HG03066 (cell line): ENCODE measurements around the gene UGT8.

ENCODE experiments used
- ATAC-seq: cut with Tn5 transposase; IDR thresholded peaks from one replicate; pipeline ENCODE4 v1.9.1; 2021; ENCODE audit warnings: low read depth; ENCODE audit not compliant: unreplicated experiment

Gene UGT8

DNA sequence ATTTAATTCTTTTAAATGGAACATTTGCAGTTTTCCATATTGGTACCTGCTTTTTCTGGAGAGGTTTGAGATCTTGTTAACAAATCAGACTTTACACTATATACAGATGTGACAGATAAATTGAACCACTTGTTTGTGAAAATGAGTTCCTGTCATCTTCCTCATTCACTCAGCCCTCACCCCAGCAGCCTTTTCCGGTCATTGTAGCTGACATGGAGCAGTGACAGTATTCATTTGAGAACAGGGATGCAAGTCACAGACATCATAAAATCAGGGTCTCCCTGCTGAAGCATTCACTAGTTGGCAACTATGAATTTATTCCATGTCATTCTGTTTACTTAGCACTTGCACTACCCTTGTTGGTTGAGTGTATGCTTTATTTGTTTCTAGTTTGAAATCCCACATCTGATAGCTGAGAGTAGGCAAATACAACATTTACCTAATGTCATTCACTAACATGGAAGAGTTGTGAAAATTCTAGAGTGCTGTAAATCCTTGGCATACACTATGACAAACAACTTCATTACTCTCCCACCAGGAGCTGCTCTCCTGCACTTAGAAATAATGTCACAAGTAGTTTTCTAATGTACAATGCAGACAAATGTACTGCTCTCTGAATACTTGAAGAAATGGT, 78.9 kb downstream of the UGT8 start:
- no peak for ATAC-seq

DNA sequence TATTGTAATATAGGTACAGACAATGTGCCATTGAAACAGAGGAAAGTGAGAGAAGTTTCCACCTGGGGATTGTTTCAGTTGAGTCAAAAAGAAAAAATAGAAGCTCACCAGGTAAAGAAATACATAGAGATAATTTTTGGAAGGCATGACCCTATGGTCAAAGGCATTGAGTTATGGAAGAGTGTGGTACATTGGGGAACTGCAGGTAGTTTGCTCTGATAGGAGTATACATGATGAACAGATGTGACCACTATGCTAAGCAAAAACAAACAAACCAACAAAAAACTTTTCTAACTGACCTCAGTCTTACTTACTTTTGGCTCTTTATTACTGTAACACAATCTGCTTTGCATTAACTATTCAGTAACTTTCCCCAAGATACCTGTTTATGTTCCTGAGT, 85.9 kb downstream of the UGT8 start:
- no peak for ATAC-seq

DNA sequence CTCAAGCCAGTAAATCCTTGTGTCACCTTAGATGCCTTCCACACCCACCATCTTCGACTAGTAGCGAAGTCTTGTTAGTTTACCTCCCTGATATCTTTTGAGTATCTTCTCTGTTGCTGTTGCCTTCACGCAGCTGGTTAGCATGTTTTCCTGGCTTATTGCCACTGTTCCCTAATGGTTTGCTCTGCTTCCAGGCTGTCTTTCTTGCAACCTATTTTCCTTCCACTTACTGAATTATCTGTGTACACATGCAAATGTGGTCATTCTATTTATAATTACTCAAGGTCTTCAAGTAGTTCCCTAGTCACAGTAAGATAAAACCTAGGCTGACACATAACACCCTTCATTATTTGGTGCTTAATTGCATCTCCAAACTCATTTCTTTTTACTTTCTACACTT, 89.5 kb downstream of the UGT8 start:
- no peak for ATAC-seq

DNA sequence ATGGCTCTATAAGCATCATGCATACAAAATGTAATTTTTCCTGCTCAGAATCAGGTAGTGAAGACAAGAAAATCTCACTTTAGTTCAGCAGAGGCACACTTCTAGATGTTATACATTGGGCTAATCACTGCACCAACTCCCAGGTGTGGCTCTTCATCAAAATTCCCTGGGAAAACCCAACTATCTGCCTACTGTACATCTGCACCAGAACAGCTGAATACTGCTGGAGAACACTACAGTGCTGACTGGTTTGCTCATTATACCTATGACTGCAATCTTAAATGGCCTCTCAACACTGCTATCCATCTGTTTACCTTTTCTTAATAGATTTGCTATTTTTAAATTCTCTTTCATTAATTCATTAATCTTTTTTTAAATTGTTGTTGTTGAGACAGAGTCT, 92.0 kb downstream of the UGT8 start:
- ATAC-seq, result no peak

DNA sequence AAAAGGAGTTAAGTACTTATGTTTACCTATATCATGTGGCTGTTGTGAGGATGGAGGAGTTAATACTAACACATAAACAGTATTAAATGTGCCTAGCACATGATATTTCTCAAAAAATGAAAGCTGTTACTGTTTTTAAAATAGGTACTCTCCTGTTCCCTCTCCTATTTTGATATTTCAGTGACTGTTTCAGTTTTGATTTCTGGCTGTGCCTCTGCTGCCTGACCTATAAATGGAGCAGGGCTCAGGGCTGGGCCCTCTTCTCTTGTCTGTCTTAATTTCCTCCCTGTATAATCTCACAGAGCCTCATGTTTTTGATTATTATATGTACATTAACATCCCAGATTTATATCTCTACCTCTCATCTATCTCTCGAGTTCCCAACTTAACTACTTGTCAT, 93.3 kb downstream of the UGT8 start:
- ATAC-seq, result peak; percentile 90

DNA sequence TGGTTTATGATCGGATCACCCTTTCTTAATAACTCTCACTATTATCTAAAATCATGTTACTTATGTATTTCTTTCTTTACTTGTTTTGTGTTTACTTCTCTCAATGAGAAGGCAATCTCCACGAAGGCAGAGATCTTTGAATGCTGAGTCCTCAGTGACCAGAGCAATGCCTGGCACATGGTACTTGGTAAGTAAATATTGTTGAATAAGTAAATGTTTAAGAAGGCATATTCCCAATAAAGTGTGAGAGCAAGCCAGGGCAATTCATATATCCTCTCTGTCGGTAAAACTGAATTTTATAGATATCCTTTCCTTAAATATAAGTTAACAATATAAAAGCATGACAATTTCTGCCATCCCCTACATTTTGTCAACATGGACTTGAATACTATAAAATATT, 94.4 kb downstream of the UGT8 start:
- no peak for ATAC-seq

DNA sequence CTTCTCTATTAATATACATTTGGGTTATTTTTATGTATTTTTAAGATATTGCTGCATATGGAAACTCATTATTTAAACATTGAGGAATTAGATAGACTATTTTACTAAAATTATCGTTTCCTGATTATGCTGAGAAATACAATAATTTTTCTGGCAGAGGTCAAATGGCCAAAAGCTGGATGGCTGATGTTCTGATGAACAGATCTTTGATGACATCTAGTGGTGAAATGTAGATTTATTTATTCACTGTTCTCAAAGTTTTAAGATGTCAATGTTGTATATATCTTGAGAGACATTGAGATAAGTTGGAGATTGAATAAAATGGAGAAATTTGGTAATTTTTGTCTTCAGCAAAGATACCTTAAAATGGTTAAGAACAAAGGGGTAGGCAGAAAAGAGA, 96.2 kb downstream of the UGT8 start:
- ATAC-seq, result no peak

DNA sequence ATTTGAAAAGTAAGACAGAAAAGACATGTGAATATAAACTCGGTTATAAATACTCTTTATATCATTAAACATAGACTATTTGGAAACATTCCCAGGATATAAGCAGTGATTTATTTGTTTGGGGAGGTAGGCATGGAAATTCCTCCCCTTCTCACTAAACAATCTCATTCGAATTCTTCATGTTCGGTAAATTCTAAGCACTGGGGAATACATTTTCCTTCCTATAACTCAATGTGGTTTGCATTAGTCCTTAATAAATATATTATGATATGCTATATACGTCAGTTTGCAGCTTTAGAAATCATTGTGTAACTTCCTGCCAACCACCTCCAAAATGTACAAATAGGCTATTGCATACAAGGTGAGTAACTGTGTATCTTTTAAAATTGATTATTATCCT, 99.6 kb downstream of the UGT8 start:
- no peak for ATAC-seq

DNA sequence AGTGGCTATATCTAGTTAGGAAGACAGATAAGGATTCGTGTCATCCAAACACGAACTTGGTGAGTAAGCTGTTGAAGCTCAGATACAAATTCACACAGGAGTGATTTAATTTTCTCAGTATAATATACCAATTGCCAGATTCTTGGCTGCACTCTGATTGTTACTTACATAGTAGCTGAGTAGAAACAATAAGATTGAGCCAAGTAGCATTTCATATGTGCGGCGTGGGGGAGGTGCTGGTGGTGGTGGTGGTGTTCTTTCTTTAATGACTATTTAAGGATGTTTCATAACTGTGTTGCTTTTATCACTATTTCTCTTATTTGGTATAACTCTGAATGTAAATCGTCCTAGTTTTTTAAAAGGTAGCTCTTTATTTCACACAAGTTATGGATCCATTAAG, 102.9 kb downstream of the UGT8 start:
- ATAC-seq, result no peak

DNA sequence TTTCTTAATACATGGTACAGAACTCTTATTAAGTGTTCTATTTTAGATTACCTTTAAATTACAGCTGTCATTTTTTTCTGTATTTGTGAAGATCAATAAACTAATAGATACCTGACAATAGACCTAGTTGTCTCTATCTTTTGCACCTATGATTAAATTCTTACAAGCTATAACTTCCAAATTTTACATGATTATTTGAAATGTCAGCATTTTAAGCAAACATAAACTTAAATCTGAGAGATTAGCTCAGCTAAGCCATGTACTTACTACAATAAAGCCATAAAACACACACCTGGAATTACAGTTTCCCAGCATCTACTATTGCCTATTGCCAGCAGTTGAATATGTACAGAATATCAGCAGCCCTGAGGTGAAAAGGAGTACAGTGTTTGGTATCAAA, 118.8 kb downstream of the UGT8 start:
- ATAC-seq, result no peak

DNA sequence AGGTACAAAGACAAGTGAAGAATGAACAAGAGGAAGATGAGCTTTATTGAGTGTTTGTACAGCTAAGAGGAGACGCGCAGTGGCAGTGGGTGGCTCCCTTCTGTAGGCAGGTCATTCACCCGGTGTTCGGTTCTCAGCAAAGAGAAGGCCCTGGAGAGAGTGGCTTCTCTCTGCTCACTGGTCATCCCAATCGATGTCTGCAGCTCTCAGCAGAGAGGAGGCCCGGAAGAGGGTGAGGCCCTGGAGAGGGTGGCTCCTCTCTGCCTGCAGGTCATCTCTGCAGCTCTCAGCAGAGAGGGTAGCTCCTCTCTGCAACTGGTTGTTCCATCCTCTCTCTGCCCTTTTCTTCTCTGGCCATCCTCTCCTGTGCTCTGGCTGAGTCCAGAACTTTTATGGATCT, 126.5 kb downstream of the UGT8 start:
- ATAC-seq, result no peak

DNA sequence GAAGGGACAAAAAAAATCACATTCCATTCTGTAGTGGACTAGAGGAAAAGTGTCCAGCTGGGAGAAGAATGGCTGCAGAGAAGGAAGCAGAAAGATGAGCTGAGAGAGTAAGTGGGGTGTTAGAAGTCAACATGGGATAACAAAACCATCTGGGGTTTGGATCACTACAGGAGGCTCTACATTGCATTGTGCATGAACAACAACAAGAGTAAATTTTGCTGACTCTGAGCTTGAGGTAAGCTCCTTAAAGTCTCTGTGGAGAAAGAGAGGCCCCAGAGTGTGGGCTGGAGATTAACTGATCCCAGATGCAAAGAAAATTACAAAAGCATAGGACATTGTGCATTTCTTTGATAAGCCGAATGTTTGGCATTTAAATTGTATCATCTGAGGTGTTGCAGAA, 128.9 kb downstream of the UGT8 start:
- no peak for ATAC-seq
